Liver (tissue), 3 donors: ENCODE measurements around the gene C12orf60.

Experiments used
- HNF4G ChIP-seq: IDR thresholded peaks from 2 replicates; pipeline ENCODE4 v1.6.1; 2016; ENCODE audit warnings: antibody characterized with exemption
- JUND ChIP-seq, 2 donors: IDR thresholded peaks; 2 replicates each; pipeline ENCODE4 v1.6.1; 2016; ENCODE audit warnings: antibody characterized with exemption in 2 of 2
- RAD21 ChIP-seq, 2 donors: IDR thresholded peaks; 2 replicates each; pipeline ENCODE4 v1.6.1; 2016; ENCODE audit warnings: antibody characterized with exemption in 2 of 2, mild to moderate bottlenecking in 2 of 2
- RXRA ChIP-seq, 2 donors: IDR thresholded peaks; 2 replicates each; pipeline ENCODE4 v1.6.1; 2017 to 2018; ENCODE audit warnings: antibody characterized with exemption in 2 of 2, mild to moderate bottlenecking in 1 of 2
- SP1 ChIP-seq: IDR thresholded peaks from 2 replicates; pipeline ENCODE4 v1.6.1; 2018; ENCODE audit warnings: antibody characterized with exemption, mild to moderate bottlenecking
- TAF1 ChIP-seq: conservative IDR thresholded peaks from 2 replicates; pipeline ENCODE4 v1.6.1; 2016; ENCODE audit warnings: antibody characterized with exemption, mild to moderate bottlenecking
- TF ChIP-seq, protein P1 (sequence below): fragments of 150-350 bp; IDR thresholded peaks from 2 replicates; pipeline ENCODE4 v1.5.1; 2017; ENCODE audit warnings: improper control_type of control experiment, low read depth, low read length; ENCODE audit not compliant: missing input control
- donor health status: healthy.
- donor health status: healthy.

DNA sequence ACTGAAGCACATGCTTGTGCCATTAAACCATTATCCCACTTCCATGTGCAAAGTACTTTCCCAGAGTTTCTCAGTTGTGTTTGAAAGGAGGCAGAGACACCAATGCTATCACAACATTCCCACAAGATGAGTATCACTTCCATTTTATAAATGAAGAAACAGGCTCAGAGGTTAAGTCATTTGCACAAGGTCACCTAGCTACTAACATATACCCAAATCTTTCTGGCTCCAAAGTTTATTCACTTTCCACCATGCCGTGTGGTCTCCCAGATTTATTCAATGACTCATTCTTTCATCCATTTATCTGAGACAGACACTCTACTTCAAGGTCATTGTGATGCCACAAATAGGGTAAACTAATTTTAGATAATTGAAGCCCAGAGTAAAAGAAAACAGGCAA is 30.5 kb downstream of the C12orf60 start:
- TF ChIP-seq, protein P1, sequence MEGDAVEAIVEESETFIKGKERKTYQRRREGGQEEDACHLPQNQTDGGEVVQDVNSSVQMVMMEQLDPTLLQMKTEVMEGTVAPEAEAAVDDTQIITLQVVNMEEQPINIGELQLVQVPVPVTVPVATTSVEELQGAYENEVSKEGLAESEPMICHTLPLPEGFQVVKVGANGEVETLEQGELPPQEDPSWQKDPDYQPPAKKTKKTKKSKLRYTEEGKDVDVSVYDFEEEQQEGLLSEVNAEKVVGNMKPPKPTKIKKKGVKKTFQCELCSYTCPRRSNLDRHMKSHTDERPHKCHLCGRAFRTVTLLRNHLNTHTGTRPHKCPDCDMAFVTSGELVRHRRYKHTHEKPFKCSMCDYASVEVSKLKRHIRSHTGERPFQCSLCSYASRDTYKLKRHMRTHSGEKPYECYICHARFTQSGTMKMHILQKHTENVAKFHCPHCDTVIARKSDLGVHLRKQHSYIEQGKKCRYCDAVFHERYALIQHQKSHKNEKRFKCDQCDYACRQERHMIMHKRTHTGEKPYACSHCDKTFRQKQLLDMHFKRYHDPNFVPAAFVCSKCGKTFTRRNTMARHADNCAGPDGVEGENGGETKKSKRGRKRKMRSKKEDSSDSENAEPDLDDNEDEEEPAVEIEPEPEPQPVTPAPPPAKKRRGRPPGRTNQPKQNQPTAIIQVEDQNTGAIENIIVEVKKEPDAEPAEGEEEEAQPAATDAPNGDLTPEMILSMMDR: no peak
- TF ChIP-seq RAD21 (IDR thresholded peaks at IDR 0.05) (no peak), TAF1 (no peak), JUND (IDR thresholded peaks at IDR 0.05) (no peak), HNF4G (no peak), RXRA (IDR thresholded peaks at IDR 0.05) (no peak), SP1 (no peak)
